Heart right ventricle (tissue), 16 donors: Measurements from ENCODE around the gene BPTF. TPM values are rescaled to one million over a fixed set of nuclear protein-coding genes. Genes with fewer than 3 reads are reported as not detected.

ENCODE experiments used
- ATAC-seq, 8 donors: fragments of 200-7000 bp; cut with Tn5 transposase; one replicate each; pipeline ENCODE4 v1.9.1; 2020; ENCODE audit warnings: mild to moderate bottlenecking in 8 of 8, moderate library complexity in 8 of 8, moderate number of reproducible peaks in 1 of 8
- DNase-seq, 2 donors: peaks; one replicate each; pipeline ENCODE4 v3.0.0-alpha.2; 2020
- H3K27ac ChIP-seq, 10 donors: fragments of 200-600 bp; sonication (generic) in 2 of 10; one replicate each; pipeline versions ENCODE4 v1.5.0 to v1.8.0; 2020 to 2022; ENCODE audit warnings: mild to moderate bottlenecking in 3 of 10
- H3K27me3 ChIP-seq, 7 donors: fragments of 200-600 bp; one replicate each; pipeline ENCODE4 v1.8.0; 2021 to 2022; ENCODE audit warnings: mild to moderate bottlenecking in 2 of 7
- H3K36me3 ChIP-seq, 9 donors: fragments of 200-600 bp; sonication (generic) in 1 of 9; one replicate each; pipeline versions ENCODE4 v1.5.0 to v1.8.0; 2020 to 2022; ENCODE audit warnings: mild to moderate bottlenecking in 2 of 9
- H3K4me1 ChIP-seq, 9 donors: fragments of 200-600 bp; sonication (generic) in 1 of 9; one replicate each; pipeline versions ENCODE4 v1.5.0 to v1.8.0; 2020 to 2022; ENCODE audit warnings: mild to moderate bottlenecking in 4 of 9
- H3K4me3 ChIP-seq, 10 donors: fragments of 200-600 bp; sonication (generic) in 2 of 10; one replicate each; pipeline versions ENCODE4 v1.5.0 to v1.8.0; 2020 to 2022; ENCODE audit warnings: mild to moderate bottlenecking in 7 of 10, moderate library complexity in 2 of 10
- H3K9me3 ChIP-seq, 11 donors: fragments of 200-600 bp in 10 of 11; sonication (generic) in 2 of 11; one replicate each; pipeline versions ENCODE4 v1.5.0 to v1.8.0; 2013 to 2022; ENCODE audit warnings: mild to moderate bottlenecking in 2 of 11, control low read depth in 1 of 11, moderate library complexity in 1 of 11
- WGBS, 2 donors: extraction: QIAGEN DNeasy Blood & Tissue Kit; methylation state at CpG; one replicate each; pipeline ENCODE4 v1.1.7; 2013; ENCODE audit warnings: inconsistent platforms in 1 of 2; 5-methylcytosine and 5-hydroxymethylcytosine counted together
- intact Hi-C, 10 donors: fragments of 100-400 bp; cut with DNase I; formaldehyde crosslinking; loops; one replicate each; pipeline versions ENCODE4 v1.11.1 to v1.14.2; 2022
- polyA plus RNA-seq, 2 donors: library from polyadenylated mRNA; stranded (reverse); fragments of 200-250 nt; gene quantifications; one replicate each; pipeline ENCODE4 v1.2.3, GENCODE V29; 2013
- total RNA-seq, 10 donors: library from RNA; stranded (reverse); fragmentation: NEBNext Ultra II Directional in 3 of 10; extraction: Animal tissue kit (Norgen Biotek cat#: 25700) in 3 of 10; gene quantifications; one replicate each; pipeline versions ENCODE4 v1.2.1 to v1.2.4, GENCODE V29; 2021 to 2023
- TF ChIP-seq, protein P1 (sequence below), 9 donors: fragments of 200-600 bp; sonication (generic) in 2 of 9; IDR thresholded peaks; one replicate each; pipeline versions ENCODE4 v1.5.0 to v1.8.0; 2021 to 2022; ENCODE audit warnings: antibody characterized with exemption in 9 of 9, mild to moderate bottlenecking in 5 of 9, moderate library complexity in 1 of 9
- donor health status: Arrhythmogenic right ventricular cardiomyopathy.
- donor health status: ischemic (EF 13 %, LVEDD 7.1; RV severe dilation, severe dysfunction).
- donor health status: healthy with polysubstance abuse.
- donor health status: DM: no; HTN: yes; CAD: no.
- donor health status: DM: no; HTN: no; CAD: no.
- donor health status: ischemic (EF 25% LVEDD 6.9; RV normal size, moderate dysfunction).
- donor health status: ischemic (EF 25% LVEDD 5.7; RV mildly dilated, moderate dysfunction).
- donor health status: healthy.
- donor health status: DM: yes; HTN: yes; CAD: no.
- donor health status: Ischemic cardiomyopathy.
- donor health status: ischemic (EF 35%, LVEDD 5.7; RV mildly dilated, moderate dysfunction).
- donor health status: nonischemic (EF 11% LVEDD 7.7; RV severe dilation, severe dysfunction).
- donor health status: DM: yes; HTN: yes; CAD: no.
- donor health status: PGD.
- donor health status: ischemic (EF 29% LVEDD 5.4; RV normal size, mild dysfunction).
- donor health status: nonischemic (EF 23%, LVEDD 6.1; RV moderate dilation, normal function).

BPTF gene
- total and polyA plus RNA-seq, 12 donors, result 9.2 to 102 (median 76.9) TPM

DNA sequence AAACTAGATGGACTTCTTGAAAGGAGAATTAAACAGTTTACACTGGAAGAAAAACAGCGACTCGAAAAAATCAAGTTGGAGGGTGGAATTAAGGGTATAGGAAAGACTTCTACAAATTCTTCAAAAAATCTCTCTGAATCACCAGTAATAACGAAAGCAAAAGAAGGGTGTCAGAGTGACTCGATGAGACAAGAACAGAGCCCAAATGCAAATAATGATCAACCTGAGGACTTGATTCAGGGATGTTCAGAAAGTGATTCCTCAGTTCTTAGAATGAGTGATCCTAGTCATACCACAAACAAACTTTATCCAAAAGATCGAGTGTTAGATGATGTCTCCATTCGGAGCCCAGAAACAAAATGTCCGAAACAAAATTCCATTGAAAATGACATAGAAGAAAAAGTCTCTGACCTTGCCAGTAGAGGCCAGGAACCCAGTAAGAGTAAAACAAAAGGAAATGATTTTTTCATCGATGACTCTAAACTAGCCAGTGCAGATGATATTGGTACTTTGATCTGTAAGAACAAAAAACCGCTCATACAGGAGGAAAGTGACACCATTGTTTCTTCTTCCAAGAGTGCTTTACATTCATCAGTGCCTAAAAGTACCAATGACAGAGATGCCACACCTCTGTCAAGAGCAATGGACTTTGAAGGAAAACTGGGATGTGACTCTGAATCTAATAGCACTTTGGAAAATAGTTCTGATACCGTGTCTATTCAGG lies 85.9 kb downstream of the BPTF start:
- Histone ChIP-seq H3K36me3 (peaks cover 0 to 99% (median 39%) of the 10 kb centered on the region in 9 donors), H3K4me1 (peaks cover 0 to 25% (median 11%) of the 10 kb centered on the region in 9 donors)
- TF ChIP-seq, protein P1, sequence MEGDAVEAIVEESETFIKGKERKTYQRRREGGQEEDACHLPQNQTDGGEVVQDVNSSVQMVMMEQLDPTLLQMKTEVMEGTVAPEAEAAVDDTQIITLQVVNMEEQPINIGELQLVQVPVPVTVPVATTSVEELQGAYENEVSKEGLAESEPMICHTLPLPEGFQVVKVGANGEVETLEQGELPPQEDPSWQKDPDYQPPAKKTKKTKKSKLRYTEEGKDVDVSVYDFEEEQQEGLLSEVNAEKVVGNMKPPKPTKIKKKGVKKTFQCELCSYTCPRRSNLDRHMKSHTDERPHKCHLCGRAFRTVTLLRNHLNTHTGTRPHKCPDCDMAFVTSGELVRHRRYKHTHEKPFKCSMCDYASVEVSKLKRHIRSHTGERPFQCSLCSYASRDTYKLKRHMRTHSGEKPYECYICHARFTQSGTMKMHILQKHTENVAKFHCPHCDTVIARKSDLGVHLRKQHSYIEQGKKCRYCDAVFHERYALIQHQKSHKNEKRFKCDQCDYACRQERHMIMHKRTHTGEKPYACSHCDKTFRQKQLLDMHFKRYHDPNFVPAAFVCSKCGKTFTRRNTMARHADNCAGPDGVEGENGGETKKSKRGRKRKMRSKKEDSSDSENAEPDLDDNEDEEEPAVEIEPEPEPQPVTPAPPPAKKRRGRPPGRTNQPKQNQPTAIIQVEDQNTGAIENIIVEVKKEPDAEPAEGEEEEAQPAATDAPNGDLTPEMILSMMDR (IDR thresholded peaks at IDR 0.05), result no peak

DNA sequence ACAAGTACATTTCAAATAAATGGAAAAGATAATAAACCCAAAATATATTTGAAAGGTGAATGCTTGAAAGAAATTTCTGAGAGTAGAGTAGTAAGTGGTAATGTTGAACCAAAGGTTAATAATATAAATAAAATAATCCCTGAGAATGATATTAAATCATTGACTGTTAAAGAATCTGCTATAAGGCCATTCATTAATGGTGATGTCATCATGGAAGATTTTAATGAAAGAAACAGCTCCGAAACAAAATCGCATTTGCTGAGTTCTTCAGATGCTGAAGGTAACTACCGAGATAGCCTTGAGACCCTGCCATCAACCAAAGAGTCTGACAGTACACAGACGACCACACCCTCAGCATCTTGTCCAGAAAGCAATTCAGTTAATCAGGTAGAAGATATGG lies 86.8 kb downstream of the BPTF start:
- intact Hi-C loops, result loop anchor here in 1 of 10 donors (10.0 kb wide), 1 partner anchor 107 kb away; no protein-coding TSS in a partner anchor
- H3K27ac ChIP-seq, result no peak overlapping the region
- DNase-seq (no peak), ATAC-seq (no peak)
- no peaks in the 10 kb centered on the region for H3K27me3 ChIP-seq
- no peaks in the 10 kb centered on the region for H3K9me3 ChIP-seq
- peaks cover 0 to 99% (median 33%) of the 10 kb centered on the region in 9 donors for H3K36me3 ChIP-seq
- peaks cover 0 to 25% (median 11%) of the 10 kb centered on the region in 9 donors for H3K4me1 ChIP-seq
- H3K4me3 ChIP-seq, result no peak overlapping the region
- TF ChIP-seq, protein P1 (IDR thresholded peaks at IDR 0.05), result no peak
- WGBS, 2 donors, result 86 to 90% methylated on average over 4 of the region's 4 CpGs

More for the DNA sequence above, 85.9 kb downstream of the BPTF start:
- Histone ChIP-seq H3K27me3 (no peaks in the 10 kb centered on the region), H3K27ac (no peak overlapping the region), H3K4me3 (no peak overlapping the region), H3K9me3 (no peaks in the 10 kb centered on the region)
- DNase-seq (no peak), ATAC-seq (no peak)
- intact Hi-C loops, result loop anchor here in 1 of 10 donors (10.0 kb wide), 1 partner anchor 106 kb away; no protein-coding TSS in a partner anchor
- 97% methylated on average over 10 of the region's 10 CpGs for WGBS, 2 donors

DNA sequence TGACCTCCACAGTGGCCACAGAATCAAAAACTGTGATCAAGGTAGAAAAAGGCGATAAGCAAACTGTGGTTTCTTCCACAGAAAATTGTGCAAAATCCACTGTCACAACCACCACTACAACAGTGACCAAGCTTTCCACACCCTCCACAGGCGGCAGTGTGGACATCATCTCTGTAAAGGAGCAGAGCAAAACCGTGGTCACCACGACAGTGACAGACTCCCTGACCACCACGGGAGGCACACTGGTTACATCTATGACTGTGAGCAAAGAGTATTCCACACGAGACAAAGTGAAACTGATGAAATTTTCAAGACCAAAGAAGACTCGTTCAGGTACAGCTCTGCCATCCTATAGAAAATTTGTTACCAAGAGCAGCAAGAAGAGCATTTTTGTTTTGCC lies 87.4 kb downstream of the BPTF start:
- TF ChIP-seq, protein P1 (IDR thresholded peaks at IDR 0.05), result no peak
- Histone ChIP-seq H3K27me3 (no peaks in the 10 kb centered on the region), H3K4me1 (peaks cover 0 to 25% (median 11%) of the 10 kb centered on the region in 9 donors), H3K4me3 (no peak overlapping the region), H3K9me3 (no peaks in the 10 kb centered on the region), H3K27ac (no peak overlapping the region), H3K36me3 (peaks cover 0 to 97% (median 30%) of the 10 kb centered on the region in 9 donors)
- 91% methylated on average over 7 of the region's 7 CpGs for WGBS, 2 donors
- ATAC-seq (no peak), DNase-seq (no peak)
- intact Hi-C loops, result loop anchor here in 1 of 10 donors (10.0 kb wide), 1 partner anchor 108 kb away; no protein-coding TSS in a partner anchor

DNA sequence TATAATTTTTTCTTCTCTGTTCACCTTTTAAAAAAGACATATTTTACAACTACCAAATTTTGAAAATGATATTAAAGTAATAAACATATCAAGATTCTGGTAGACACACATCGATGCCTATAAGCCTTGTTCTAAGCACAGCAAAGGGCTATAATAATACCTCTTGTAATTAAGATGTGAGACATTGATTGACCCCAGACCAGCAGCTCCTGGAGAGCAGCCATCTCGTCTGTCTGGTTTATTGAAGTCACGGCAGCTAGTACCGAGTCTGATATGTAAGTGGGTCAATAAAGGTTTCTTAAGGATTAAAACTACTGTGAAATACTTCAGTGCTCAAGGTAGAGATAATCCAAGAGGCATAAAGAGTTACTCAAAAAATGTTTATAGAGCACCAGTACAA lies 94.9 kb downstream of the BPTF start:
- TF ChIP-seq, protein P1 (IDR thresholded peaks at IDR 0.05), result no peak
- Histone ChIP-seq H3K27ac (no peak overlapping the region), H3K4me1 (peaks cover 0 to 18% (median 4%) of the 10 kb centered on the region in 9 donors), H3K36me3 (peaks cover 0 to 98% (median 47%) of the 10 kb centered on the region in 9 donors), H3K4me3 (no peak overlapping the region), H3K27me3 (no peaks in the 10 kb centered on the region), H3K9me3 (no peaks in the 10 kb centered on the region)
- peak in 4 of 8 donors; percentile 40 to 74 (median 56) for ATAC-seq
- peak in 1 of 2 donors; percentile 38 for DNase-seq
- intact Hi-C loops, result no loop called here
- WGBS, 2 donors, result 54 to 65% methylated on average over 4 of the region's 4 CpGs
